ENCODE measurements around the gene TRNAU1AP. TPM values are rescaled to one million over a fixed set of nuclear protein-coding genes. Genes with fewer than 3 reads are reported as not detected.

TRNAU1AP gene
- total and polyA plus RNA-seq, 2 of the 13 experiments (the other 11 are each of a cell fraction or from before 2014, with no cell fraction given), result 29.0 to 42.9 TPM

DNA sequence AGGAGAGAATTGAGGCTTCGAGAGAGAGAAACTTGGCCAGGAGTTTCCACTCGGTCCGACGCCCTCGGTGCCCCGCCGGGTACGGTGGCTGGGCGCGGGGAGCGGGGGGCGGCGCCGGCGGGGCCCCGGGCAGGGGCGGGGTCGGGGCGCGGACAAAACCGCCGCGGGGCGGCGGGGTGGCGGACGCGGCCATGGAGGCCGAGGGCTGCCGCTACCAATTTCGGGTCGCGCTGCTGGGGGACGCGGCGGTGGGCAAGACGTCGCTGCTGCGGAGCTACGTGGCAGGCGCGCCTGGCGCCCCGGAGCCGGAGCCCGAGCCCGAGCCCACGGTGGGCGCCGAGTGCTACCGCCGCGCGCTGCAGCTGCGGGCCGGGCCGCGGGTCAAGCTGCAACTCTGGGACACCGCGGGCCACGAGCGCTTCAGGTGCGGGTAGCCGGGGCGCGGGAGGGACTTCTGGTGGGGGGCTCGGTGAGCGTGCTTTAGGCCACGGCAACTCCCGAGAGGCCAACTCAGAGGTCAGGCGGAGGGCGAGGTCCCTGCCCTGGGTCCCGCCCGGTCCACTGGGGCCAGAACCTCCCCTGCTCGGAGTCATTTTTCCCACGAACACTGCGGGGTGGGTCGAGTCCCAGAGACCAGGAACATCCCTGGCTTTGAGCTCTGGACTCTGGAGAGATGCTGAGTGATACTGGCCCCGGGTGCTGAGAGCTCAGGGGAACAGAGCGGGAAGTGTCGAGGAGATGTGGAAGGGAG lies 39.6 kb downstream of the TRNAU1AP start (continued):
- TF ChIP-seq ZNF253 (CRISPR knock-in tag; IDR thresholded peaks at IDR 0.05; ENCODE audit: borderline replicate concordance) (0 out of 2 replicates have a peak, but pooled peaks have one; percentile 19), STAG1 (CRISPR knock-in tag; IDR thresholded peaks at IDR 0.05) (0 out of 2 replicates have a peak, but pooled peaks have one; percentile 7), ZBTB46 (CRISPR knock-in tag; IDR thresholded peaks at IDR 0.05; ENCODE audit: borderline replicate concordance) (no peak), EEA1 (CRISPR knock-in tag; IDR thresholded peaks at IDR 0.05; ENCODE audit: borderline replicate concordance) (no peak), ZNF251 (CRISPR knock-in tag; IDR thresholded peaks at IDR 0.05) (no peak), ZSCAN22 (CRISPR knock-in tag; IDR thresholded peaks at IDR 0.05) (no peak), HIVEP1 (CRISPR knock-in tag; IDR thresholded peaks at IDR 0.05) (0 out of 2 replicates have a peak, but pooled peaks have one; percentile 19), SPEN (CRISPR knock-in tag; IDR thresholded peaks at IDR 0.05; ENCODE audit: low read depth) (peak; percentile 37), SAP130 (CRISPR knock-in tag; IDR thresholded peaks at IDR 0.05; ENCODE audit: low read depth) (peak; percentile 41), ZNF510 (CRISPR knock-in tag; IDR thresholded peaks at IDR 0.05; ENCODE audit: low read depth) (no peak), ZNF574 (CRISPR knock-in tag; IDR thresholded peaks at IDR 0.05) (peak; percentile 57), TBX3 (IDR thresholded peaks at IDR 0.05; ENCODE audit: borderline replicate concordance) (no peak), HMG20A (CRISPR knock-in tag; IDR thresholded peaks at IDR 0.05; ENCODE audit: borderline replicate concordance) (no peak), MTF2 (CRISPR knock-in tag; IDR thresholded peaks at IDR 0.05; ENCODE audit: borderline replicate concordance) (no peak)
- TF ChIP-seq, protein P1, sequence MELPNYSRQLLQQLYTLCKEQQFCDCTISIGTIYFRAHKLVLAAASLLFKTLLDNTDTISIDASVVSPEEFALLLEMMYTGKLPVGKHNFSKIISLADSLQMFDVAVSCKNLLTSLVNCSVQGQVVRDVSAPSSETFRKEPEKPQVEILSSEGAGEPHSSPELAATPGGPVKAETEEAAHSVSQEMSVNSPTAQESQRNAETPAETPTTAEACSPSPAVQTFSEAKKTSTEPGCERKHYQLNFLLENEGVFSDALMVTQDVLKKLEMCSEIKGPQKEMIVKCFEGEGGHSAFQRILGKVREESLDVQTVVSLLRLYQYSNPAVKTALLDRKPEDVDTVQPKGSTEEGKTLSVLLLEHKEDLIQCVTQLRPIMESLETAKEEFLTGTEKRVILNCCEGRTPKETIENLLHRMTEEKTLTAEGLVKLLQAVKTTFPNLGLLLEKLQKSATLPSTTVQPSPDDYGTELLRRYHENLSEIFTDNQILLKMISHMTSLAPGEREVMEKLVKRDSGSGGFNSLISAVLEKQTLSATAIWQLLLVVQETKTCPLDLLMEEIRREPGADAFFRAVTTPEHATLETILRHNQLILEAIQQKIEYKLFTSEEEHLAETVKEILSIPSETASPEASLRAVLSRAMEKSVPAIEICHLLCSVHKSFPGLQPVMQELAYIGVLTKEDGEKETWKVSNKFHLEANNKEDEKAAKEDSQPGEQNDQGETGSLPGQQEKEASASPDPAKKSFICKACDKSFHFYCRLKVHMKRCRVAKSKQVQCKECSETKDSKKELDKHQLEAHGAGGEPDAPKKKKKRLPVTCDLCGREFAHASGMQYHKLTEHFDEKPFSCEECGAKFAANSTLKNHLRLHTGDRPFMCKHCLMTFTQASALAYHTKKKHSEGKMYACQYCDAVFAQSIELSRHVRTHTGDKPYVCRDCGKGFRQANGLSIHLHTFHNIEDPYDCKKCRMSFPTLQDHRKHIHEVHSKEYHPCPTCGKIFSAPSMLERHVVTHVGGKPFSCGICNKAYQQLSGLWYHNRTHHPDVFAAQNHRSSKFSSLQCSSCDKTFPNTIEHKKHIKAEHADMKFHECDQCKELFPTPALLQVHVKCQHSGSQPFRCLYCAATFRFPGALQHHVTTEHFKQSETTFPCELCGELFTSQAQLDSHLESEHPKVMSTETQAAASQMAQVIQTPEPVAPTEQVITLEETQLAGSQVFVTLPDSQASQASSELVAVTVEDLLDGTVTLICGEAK (IDR thresholded peaks at IDR 0.05), result no peak
- TF ChIP-seq, protein P1 (CRISPR knock-in tag; IDR thresholded peaks at IDR 0.05), result 0 out of 2 replicates have a peak, but pooled peaks have one; percentile 8
